WTC11 (cell line): Measurements from ENCODE around the gene NEDD4. TPM values are rescaled to one million over a fixed set of nuclear protein-coding genes. Genes with fewer than 3 reads are reported as not detected.

Experiments
- ATAC-seq: fragments of 200-7000 bp; cut with Tn5 transposase; 2 replicates; pipeline ENCODE4 v1.10.0; 2021; ENCODE audit warnings: mild to moderate bottlenecking, moderate library complexity
- Bru-seq: library from RNA; stranded (reverse); fragments of 400-500 nt; gene quantifications from one replicate; lab custom pipeline; 2021; lab: Mats Ljungman, UMichigan
- CTCF ChIA-PET: fragments of 300-600 bp; sonication (Branson Sonifier 250); formaldehyde crosslinking; loops from one replicate; lab custom pipeline; 2021; ENCODE audit warnings: antibody characterized with exemption; lab: Charles Lee
- POLR2A ChIA-PET: fragments of 350-600 bp; sonication (Branson Sonifier 250); formaldehyde crosslinking; loops from one replicate; lab custom pipeline; 2021; ENCODE audit warnings: antibody characterized with exemption; lab: Charles Lee
- DNase-seq: peaks from one replicate; pipeline ENCODE4 v3.0.0; 2021; ENCODE audit warnings: low spot score
- H3K27ac Mint-ChIP-seq: 2 replicates; pipeline ENCODE4 v1.8.0; 2021; ENCODE audit warnings: mixed read lengths
- H3K27me3 Mint-ChIP-seq: 2 replicates; pipeline ENCODE4 v1.8.0; 2021; ENCODE audit warnings: low read depth, mild to moderate bottlenecking, moderate library complexity, mixed read lengths
- H3K36me3 Mint-ChIP-seq: 2 replicates; pipeline ENCODE4 v1.8.0; 2021; ENCODE audit warnings: mixed read lengths
- H3K4me1 Mint-ChIP-seq: 2 replicates; pipeline ENCODE4 v1.8.0; 2022; ENCODE audit warnings: mixed read lengths
- H3K4me3 Mint-ChIP-seq: 2 replicates; pipeline ENCODE4 v1.8.0; 2021; ENCODE audit warnings: mild to moderate bottlenecking, moderate library complexity, mixed read lengths
- H3K9me3 Mint-ChIP-seq: 2 replicates; pipeline ENCODE4 v1.8.0; 2021; ENCODE audit warnings: mixed read lengths
- ATF6 ChIP-seq: sonication (generic); formaldehyde crosslinking; IDR thresholded peaks from 2 replicates; pipeline ENCODE4 v1.8.1; 2023; ENCODE audit warnings: mild to moderate bottlenecking, missing genetic modification reagents
- CDX4 ChIP-seq: fragments of 250-450 bp; sonication (Bioruptor Pico); IDR thresholded peaks from 2 replicates; pipeline ENCODE4 v1.9.0; 2021; ENCODE audit warnings: moderate library complexity, mild to moderate bottlenecking, inconsistent platforms, borderline replicate concordance
- ESRRA ChIP-seq: sonication (generic); formaldehyde crosslinking; IDR thresholded peaks from 2 replicates; pipeline ENCODE4 v1.8.1; 2022; ENCODE audit warnings: mild to moderate bottlenecking, missing genetic modification reagents, borderline replicate concordance
- FOXP1 ChIP-seq: sonication (generic); formaldehyde crosslinking; IDR thresholded peaks from 2 replicates; pipeline ENCODE4 v1.8.0; 2022; ENCODE audit warnings: missing genetic modification reagents, mild to moderate bottlenecking, moderate library complexity, borderline replicate concordance
- NR2C2 ChIP-seq: sonication (generic); formaldehyde crosslinking; IDR thresholded peaks from 2 replicates; pipeline ENCODE4 v1.8.0; 2022; ENCODE audit warnings: mild to moderate bottlenecking, missing genetic modification reagents
- PRRX2 ChIP-seq: fragments of 250-450 bp; sonication (Bioruptor Pico); IDR thresholded peaks from 2 replicates; pipeline ENCODE4 v1.8.0; 2021; ENCODE audit warnings: mild to moderate bottlenecking
- ZNF121 ChIP-seq: sonication (generic); formaldehyde crosslinking; IDR thresholded peaks from 2 replicates; pipeline ENCODE4 v1.8.0; 2023; ENCODE audit warnings: missing genetic modification reagents
- ZNF232 ChIP-seq: sonication (generic); formaldehyde crosslinking; IDR thresholded peaks from 2 replicates; pipeline ENCODE4 v1.8.0; 2022; ENCODE audit warnings: mild to moderate bottlenecking, missing genetic modification reagents
- ZNF263 ChIP-seq: sonication (generic); formaldehyde crosslinking; IDR thresholded peaks from 2 replicates; pipeline ENCODE4 v1.8.1; 2022; ENCODE audit warnings: low read depth, mild to moderate bottlenecking, moderate library complexity, missing genetic modification reagents
- ZNF512 ChIP-seq: sonication (generic); formaldehyde crosslinking; IDR thresholded peaks from 2 replicates; pipeline ENCODE4 v1.8.1; 2022; ENCODE audit warnings: missing genetic modification reagents, borderline replicate concordance
- long read RNA-seq, 3 experiments: library from RNA in 1 of 3; library from capped mRNA in 1 of 3; library from polyadenylated mRNA in 1 of 3; unstranded in 2 of 3; stranded (forward) in 1 of 3; transcript quantifications; one replicate each; pipeline ENCODE4 v2.0.0, GENCODE V29; 2021
- total RNA-seq: library from RNA; stranded (reverse); gene quantifications from 3 replicates; pipeline ENCODE4 v1.2.3, GENCODE V29; 2021
- TF ChIP-seq, protein P1 (sequence below): sonication (generic); formaldehyde crosslinking; IDR thresholded peaks from 2 replicates; pipeline ENCODE4 v1.8.0; 2022; ENCODE audit warnings: mild to moderate bottlenecking, missing genetic modification reagents
- TF ChIP-seq, protein P2 (sequence below): sonication (generic); formaldehyde crosslinking; IDR thresholded peaks from 2 replicates; pipeline ENCODE4 v1.8.1; 2022; ENCODE audit warnings: mild to moderate bottlenecking, moderate library complexity, missing genetic modification reagents
- TF ChIP-seq, protein P3 (sequence below): sonication (generic); formaldehyde crosslinking; conservative IDR thresholded peaks from 2 replicates; pipeline ENCODE4 v1.8.1; 2022; ENCODE audit warnings: mild to moderate bottlenecking, missing genetic modification reagents
- TF ChIP-seq, protein P4 (sequence below): sonication (generic); formaldehyde crosslinking; IDR thresholded peaks from 2 replicates; pipeline ENCODE4 v1.8.0; 2022; ENCODE audit warnings: missing genetic modification reagents
- TF ChIP-seq, protein P5 (sequence below): sonication (generic); formaldehyde crosslinking; conservative IDR thresholded peaks from 2 replicates; pipeline ENCODE4 v1.8.1; 2023; ENCODE audit warnings: mild to moderate bottlenecking, low read depth, missing genetic modification reagents, moderate library complexity
- TF ChIP-seq, protein P6 (sequence below): sonication (generic); formaldehyde crosslinking; IDR thresholded peaks from 2 replicates; pipeline ENCODE4 v1.8.1; 2023; ENCODE audit warnings: mild to moderate bottlenecking, missing genetic modification reagents, moderate library complexity

The NEDD4 gene
- total RNA-seq (2.7 to 4.5 TPM (median 3.8 TPM) in 3 replicates), Bru-seq, nascent RNA (percentile 34 among the genes with signal in this experiment)
- long read RNA-seq, experiment 1, full-length matches to known transcripts: 15 of 24 reads
- long read RNA-seq, experiment 1, partial matches to known transcripts: 2 of 24 reads
- long read RNA-seq, experiment 1, other reads (novel, unspliced or antisense): 7 of 24 reads
- long read RNA-seq, experiment 2, partial matches to known transcripts: 1 of 6 reads
- long read RNA-seq, experiment 2, other reads (novel, unspliced or antisense): 5 of 6 reads
- long read RNA-seq, experiment 3, partial matches to known transcripts: 1 of 2 reads
- long read RNA-seq, experiment 3, other reads (novel, unspliced or antisense): 1 of 2 reads

- Mint-ChIP-seq H3K4me1 (peaks cover 16% of the 10 kb centered on the region), H3K4me3 (peak within 1 kb of the TSS; percentile 79), H3K36me3 (no peaks in the 10 kb centered on the region), H3K27ac (no peak within 1 kb of the TSS), H3K27me3 (peaks cover 45% of the 10 kb centered on the region), H3K9me3 (no peaks in the 10 kb centered on the region)
- ATAC-seq (peak; percentile 85), DNase-seq (peak; percentile 79)
- POLR2A ChIA-PET: no interaction called here
- CTCF ChIA-PET: interaction anchor here (1.0 to 1.9 kb wide), 6 partner anchors 13 to 256 kb away, joined by 3 to 11 read pairs (median 4); no protein-coding TSS in a partner anchor
- TF ChIP-seq CDX4 (CRISPR knock-in tag): no peak
- no peak for TF ChIP-seq ZNF512 (CRISPR knock-in tag)
- TF ChIP-seq ATF6: no peak
- TF ChIP-seq, protein P1, sequence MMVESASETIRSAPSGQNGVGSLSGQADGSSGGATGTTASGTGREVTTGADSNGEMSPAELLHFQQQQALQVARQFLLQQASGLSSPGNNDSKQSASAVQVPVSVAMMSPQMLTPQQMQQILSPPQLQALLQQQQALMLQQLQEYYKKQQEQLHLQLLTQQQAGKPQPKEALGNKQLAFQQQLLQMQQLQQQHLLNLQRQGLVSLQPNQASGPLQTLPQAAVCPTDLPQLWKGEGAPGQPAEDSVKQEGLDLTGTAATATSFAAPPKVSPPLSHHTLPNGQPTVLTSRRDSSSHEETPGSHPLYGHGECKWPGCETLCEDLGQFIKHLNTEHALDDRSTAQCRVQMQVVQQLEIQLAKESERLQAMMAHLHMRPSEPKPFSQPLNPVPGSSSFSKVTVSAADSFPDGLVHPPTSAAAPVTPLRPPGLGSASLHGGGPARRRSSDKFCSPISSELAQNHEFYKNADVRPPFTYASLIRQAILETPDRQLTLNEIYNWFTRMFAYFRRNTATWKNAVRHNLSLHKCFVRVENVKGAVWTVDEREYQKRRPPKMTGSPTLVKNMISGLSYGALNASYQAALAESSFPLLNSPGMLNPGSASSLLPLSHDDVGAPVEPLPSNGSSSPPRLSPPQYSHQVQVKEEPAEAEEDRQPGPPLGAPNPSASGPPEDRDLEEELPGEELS (CRISPR knock-in tag): peak; percentile 31; the same call in 1 of the 2 replicates
- TF ChIP-seq, protein P2, sequence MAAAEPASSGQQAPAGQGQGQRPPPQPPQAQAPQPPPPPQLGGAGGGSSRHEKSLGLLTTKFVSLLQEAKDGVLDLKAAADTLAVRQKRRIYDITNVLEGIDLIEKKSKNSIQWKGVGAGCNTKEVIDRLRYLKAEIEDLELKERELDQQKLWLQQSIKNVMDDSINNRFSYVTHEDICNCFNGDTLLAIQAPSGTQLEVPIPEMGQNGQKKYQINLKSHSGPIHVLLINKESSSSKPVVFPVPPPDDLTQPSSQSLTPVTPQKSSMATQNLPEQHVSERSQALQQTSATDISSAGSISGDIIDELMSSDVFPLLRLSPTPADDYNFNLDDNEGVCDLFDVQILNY: peak; percentile 62; the same call in 1 of the 2 replicates
- TF ChIP-seq ZNF263 (CRISPR knock-in tag): peak; percentile 78; the same call in 1 of the 2 replicates
- TF ChIP-seq, protein P3, sequence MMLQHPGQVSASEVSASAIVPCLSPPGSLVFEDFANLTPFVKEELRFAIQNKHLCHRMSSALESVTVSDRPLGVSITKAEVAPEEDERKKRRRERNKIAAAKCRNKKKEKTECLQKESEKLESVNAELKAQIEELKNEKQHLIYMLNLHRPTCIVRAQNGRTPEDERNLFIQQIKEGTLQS: no peak
- no peak for TF ChIP-seq ZNF232 (CRISPR knock-in tag)
Observed at GRCh38 chr15:55993111-55993803, at the start of gene NEDD4. Gene NEDD4 (minus strand): TSS chr15:55993612. CDS start chr15:55993555, 57 bp downstream.

- CTCF ChIA-PET: no interaction called here
- DNase-seq (no peak), ATAC-seq (no peak)
- no peaks in the 10 kb centered on the region for H3K36me3 Mint-ChIP-seq
- no peak overlapping the region for H3K27ac Mint-ChIP-seq
- H3K9me3 Mint-ChIP-seq: peaks cover 9% of the 10 kb centered on the region
- H3K4me3 Mint-ChIP-seq: no peak overlapping the region
- H3K27me3 Mint-ChIP-seq: no peaks in the 10 kb centered on the region
- H3K4me1 Mint-ChIP-seq: peaks cover 16% of the 10 kb centered on the region
- POLR2A ChIA-PET: no interaction called here
- TF ChIP-seq, protein P4, sequence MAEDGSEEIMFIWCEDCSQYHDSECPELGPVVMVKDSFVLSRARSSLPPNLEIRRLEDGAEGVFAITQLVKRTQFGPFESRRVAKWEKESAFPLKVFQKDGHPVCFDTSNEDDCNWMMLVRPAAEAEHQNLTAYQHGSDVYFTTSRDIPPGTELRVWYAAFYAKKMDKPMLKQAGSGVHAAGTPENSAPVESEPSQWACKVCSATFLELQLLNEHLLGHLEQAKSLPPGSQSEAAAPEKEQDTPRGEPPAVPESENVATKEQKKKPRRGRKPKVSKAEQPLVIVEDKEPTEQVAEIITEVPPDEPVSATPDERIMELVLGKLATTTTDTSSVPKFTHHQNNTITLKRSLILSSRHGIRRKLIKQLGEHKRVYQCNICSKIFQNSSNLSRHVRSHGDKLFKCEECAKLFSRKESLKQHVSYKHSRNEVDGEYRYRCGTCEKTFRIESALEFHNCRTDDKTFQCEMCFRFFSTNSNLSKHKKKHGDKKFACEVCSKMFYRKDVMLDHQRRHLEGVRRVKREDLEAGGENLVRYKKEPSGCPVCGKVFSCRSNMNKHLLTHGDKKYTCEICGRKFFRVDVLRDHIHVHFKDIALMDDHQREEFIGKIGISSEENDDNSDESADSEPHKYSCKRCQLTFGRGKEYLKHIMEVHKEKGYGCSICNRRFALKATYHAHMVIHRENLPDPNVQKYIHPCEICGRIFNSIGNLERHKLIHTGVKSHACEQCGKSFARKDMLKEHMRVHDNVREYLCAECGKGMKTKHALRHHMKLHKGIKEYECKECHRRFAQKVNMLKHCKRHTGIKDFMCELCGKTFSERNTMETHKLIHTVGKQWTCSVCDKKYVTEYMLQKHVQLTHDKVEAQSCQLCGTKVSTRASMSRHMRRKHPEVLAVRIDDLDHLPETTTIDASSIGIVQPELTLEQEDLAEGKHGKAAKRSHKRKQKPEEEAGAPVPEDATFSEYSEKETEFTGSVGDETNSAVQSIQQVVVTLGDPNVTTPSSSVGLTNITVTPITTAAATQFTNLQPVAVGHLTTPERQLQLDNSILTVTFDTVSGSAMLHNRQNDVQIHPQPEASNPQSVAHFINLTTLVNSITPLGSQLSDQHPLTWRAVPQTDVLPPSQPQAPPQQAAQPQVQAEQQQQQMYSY (CRISPR knock-in tag): no peak
- no peak for TF ChIP-seq NR2C2
- TF ChIP-seq, protein P5, sequence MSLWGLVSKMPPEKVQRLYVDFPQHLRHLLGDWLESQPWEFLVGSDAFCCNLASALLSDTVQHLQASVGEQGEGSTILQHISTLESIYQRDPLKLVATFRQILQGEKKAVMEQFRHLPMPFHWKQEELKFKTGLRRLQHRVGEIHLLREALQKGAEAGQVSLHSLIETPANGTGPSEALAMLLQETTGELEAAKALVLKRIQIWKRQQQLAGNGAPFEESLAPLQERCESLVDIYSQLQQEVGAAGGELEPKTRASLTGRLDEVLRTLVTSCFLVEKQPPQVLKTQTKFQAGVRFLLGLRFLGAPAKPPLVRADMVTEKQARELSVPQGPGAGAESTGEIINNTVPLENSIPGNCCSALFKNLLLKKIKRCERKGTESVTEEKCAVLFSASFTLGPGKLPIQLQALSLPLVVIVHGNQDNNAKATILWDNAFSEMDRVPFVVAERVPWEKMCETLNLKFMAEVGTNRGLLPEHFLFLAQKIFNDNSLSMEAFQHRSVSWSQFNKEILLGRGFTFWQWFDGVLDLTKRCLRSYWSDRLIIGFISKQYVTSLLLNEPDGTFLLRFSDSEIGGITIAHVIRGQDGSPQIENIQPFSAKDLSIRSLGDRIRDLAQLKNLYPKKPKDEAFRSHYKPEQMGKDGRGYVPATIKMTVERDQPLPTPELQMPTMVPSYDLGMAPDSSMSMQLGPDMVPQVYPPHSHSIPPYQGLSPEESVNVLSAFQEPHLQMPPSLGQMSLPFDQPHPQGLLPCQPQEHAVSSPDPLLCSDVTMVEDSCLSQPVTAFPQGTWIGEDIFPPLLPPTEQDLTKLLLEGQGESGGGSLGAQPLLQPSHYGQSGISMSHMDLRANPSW (CRISPR knock-in tag): no peak
- TF ChIP-seq PRRX2 (CRISPR knock-in tag): no peak
- TF ChIP-seq ESRRA (CRISPR knock-in tag): no peak
- TF ChIP-seq, protein P6, sequence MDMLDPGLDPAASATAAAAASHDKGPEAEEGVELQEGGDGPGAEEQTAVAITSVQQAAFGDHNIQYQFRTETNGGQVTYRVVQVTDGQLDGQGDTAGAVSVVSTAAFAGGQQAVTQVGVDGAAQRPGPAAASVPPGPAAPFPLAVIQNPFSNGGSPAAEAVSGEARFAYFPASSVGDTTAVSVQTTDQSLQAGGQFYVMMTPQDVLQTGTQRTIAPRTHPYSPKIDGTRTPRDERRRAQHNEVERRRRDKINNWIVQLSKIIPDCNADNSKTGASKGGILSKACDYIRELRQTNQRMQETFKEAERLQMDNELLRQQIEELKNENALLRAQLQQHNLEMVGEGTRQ (CRISPR knock-in tag): no peak
- no peak for TF ChIP-seq FOXP1
- no peak for TF ChIP-seq ZNF121
Observed at GRCh38 chr15:56042498-56042897, 49.1 kb upstream of the NEDD4 start.
